Motor neuron (in vitro differentiated cells): ENCODE data around the gene CIBAR2. TPM values are rescaled to one million over a fixed set of nuclear protein-coding genes. Genes with fewer than 3 reads are reported as not detected.

Experiments
- ATAC-seq, 8 experiments: fragments of 200-7000 bp; cut with Tn5 transposase; replicated peaks in 6 of 8; 2 replicates each; pipeline ENCODE4 v1.8.0; 2021; ENCODE audit warnings: mild to moderate bottlenecking in 8 of 8, moderate library complexity in 8 of 8
- H3K27ac ChIP-seq, 2 donors: fragments of 250-450 bp; sonication (Bioruptor Pico); 2 replicates each; pipeline ENCODE4 v1.9.0; 2021; ENCODE audit warnings: antibody characterized with exemption in 2 of 2, mild to moderate bottlenecking in 2 of 2, moderate library complexity in 1 of 2
- H3K4me1 ChIP-seq, 2 donors: fragments of 250-450 bp; sonication (Bioruptor Pico); replicated peaks in 1 of 2; 2 replicates each; pipeline ENCODE4 v1.6.1; 2021; ENCODE audit warnings: antibody characterized with exemption in 2 of 2, mild to moderate bottlenecking in 2 of 2, moderate library complexity in 1 of 2
- H3K4me3 ChIP-seq, 5 donors: fragments of 250-450 bp; sonication (Bioruptor Pico); 2 replicates each; pipeline ENCODE4 v1.9.0; 2021; ENCODE audit warnings: antibody characterized with exemption in 5 of 5, mild to moderate bottlenecking in 5 of 5, moderate library complexity in 4 of 5
- WGBS, 10 experiments: fragments of 450-650 bp; shearing (Covaris generic); methylation state at CpG; one replicate each; pipeline ENCODE4 v1.0.0; 2022; 5-methylcytosine and 5-hydroxymethylcytosine counted together
- in situ Hi-C, 9 experiments: fragments of 400-800 bp; cut with MboI; loops; one replicate each; pipeline ENCODE4 v1.15.0; 2021; ENCODE audit warnings: low sequenced_read_pairs in 9 of 9, low pct_unique_long_range_greater_than_20kb in 2 of 9; ENCODE audit not compliant: unreplicated experiment in 9 of 9
- total RNA-seq, 8 experiments: library from RNA; unstranded; fragments of 300-600 nt; gene quantifications; 2 replicates each; pipeline versions ENCODE4 v1.2.3 to v1.2.4, GENCODE V29; 2022

CIBAR2 gene
- total RNA-seq, 8 experiments from 2014 or later: 0.37 to 19.0 (median 0.98) TPM; not detected in 3

- Histone ChIP-seq H3K4me3 (no peak overlapping the region), H3K4me1 (peaks cover 25 to 28% of the 10 kb centered on the region in 2 donors), H3K27ac (no peak overlapping the region)
- peak in 4 of 8 experiments; percentile 7 to 43 (median 36) for ATAC-seq
- in situ Hi-C loops: no loop called here
- whole genome bisulfite sequencing, 10 experiments: 48 to 100% (median 80%) methylated on average over 1 to 6 of the region's 17 CpGs; no CpG with 5 or more reads in 3 of the 10 experiments
Measured at GRCh38 chr16:85141491-85142128, 29.3 kb upstream of the CIBAR2 start.

GRCh38 chr16:85140455-85141012 lies 28.3 kb upstream of the CIBAR2 start:
- WGBS, 10 experiments: 82 to 100% (median 94%) methylated on average over 1 to 11 of the region's 12 CpGs; no CpG with 5 or more reads in 3 of the 10 experiments

GRCh38 chr16:85139881-85140339 lies 27.6 kb upstream of the CIBAR2 start:
- Histone ChIP-seq H3K4me1 (peaks cover 28% of the 10 kb centered on the region in 2 donors), H3K27ac (no peak overlapping the region), H3K4me3 (no peak overlapping the region)
- in situ Hi-C loops: no loop called here
- WGBS, 10 experiments: 12 to 100% (median 81%) methylated on average over 1 to 7 of the region's 9 CpGs; no CpG with 5 or more reads in 1 of the 10 experiments
- no peak for ATAC-seq

More at GRCh38 chr16:85140455-85141012, 28.3 kb upstream of the CIBAR2 start:
- in situ Hi-C loops: no loop called here
- no peak for ATAC-seq
- Histone ChIP-seq H3K4me3 (no peak overlapping the region), H3K27ac (no peak overlapping the region), H3K4me1 (peaks cover 28% of the 10 kb centered on the region in 2 donors)

GRCh38 chr16:85138825-85139627 lies 26.8 kb upstream of the CIBAR2 start:
- H3K4me3 ChIP-seq: no peak overlapping the region
- peaks cover 28% of the 10 kb centered on the region in 2 donors for H3K4me1 ChIP-seq
- 77 to 100% (median 84%) methylated on average over 2 to 7 of the region's 16 CpGs; no CpG with 5 or more reads in 4 of the 10 experiments for WGBS, 10 experiments
- no peak overlapping the region for H3K27ac ChIP-seq
- in situ Hi-C loops: no loop called here
- ATAC-seq: no peak

GRCh38 chr16:85138073-85138824 lies 26.0 kb upstream of the CIBAR2 start:
- Histone ChIP-seq H3K4me1 (peaks cover 28% of the 10 kb centered on the region in 2 donors), H3K27ac (no peak overlapping the region), H3K4me3 (no peak overlapping the region)
- 39 to 100% (median 75%) methylated on average over 1 to 8 of the region's 12 CpGs for WGBS, 10 experiments
- in situ Hi-C loops: no loop called here
- no peak for ATAC-seq

- peaks cover 23 to 27% of the 10 kb centered on the region in 2 donors for H3K4me1 ChIP-seq
- in situ Hi-C loops: no loop called here
- no peak overlapping the region for H3K4me3 ChIP-seq
- 13 to 100% (median 47%) methylated on average over 1 to 6 of the region's 29 CpGs; no CpG with 5 or more reads in 3 of the 10 experiments for WGBS, 10 experiments
- peak overlapping the region in 1 of 2 donors; percentile 3 for H3K27ac ChIP-seq
- peak; percentile 84 to 97 (median 94) for ATAC-seq
Measured at GRCh38 chr16:85137323-85138072, 25.2 kb upstream of the CIBAR2 start.

- 0 to 97% (median 50%) methylated on average over 1 to 6 of the region's 17 CpGs; no CpG with 5 or more reads in 4 of the 10 experiments for WGBS, 10 experiments
- peak in 6 of 8 experiments; percentile 5 to 63 (median 14) for ATAC-seq
- in situ Hi-C loops: no loop called here
Measured at GRCh38 chr16:85136702-85137322, 24.5 kb upstream of the CIBAR2 start.

GRCh38 chr16:85136213-85136701 lies 24.0 kb upstream of the CIBAR2 start:
- in situ Hi-C loops: no loop called here
- no peak overlapping the region for H3K4me3 ChIP-seq
- H3K27ac ChIP-seq: no peak overlapping the region
- peaks cover 15 to 17% of the 10 kb centered on the region in 2 donors for H3K4me1 ChIP-seq
- ATAC-seq: peak in 2 of 8 experiments; percentile 5 to 10
- WGBS, 10 experiments: 0 to 100% (median 59%) methylated on average over 2 to 10 of the region's 12 CpGs; no CpG with 5 or more reads in 2 of the 10 experiments

More at GRCh38 chr16:85136702-85137322, 24.5 kb upstream of the CIBAR2 start:
- peaks cover 16 to 20% of the 10 kb centered on the region in 2 donors for H3K4me1 ChIP-seq
- H3K4me3 ChIP-seq: no peak overlapping the region
- no peak overlapping the region for H3K27ac ChIP-seq

- Histone ChIP-seq H3K27ac (no peak overlapping the region), H3K4me1 (peaks cover 25 to 26% of the 10 kb centered on the region in 2 donors), H3K4me3 (no peak overlapping the region)
- 0 to 100% (median 88%) methylated on average over 1 to 6 of the region's 14 CpGs; no CpG with 5 or more reads in 6 of the 10 experiments for WGBS, 10 experiments
- no peak for ATAC-seq
- in situ Hi-C loops: no loop called here
Measured at GRCh38 chr16:85134789-85135142, 22.5 kb upstream of the CIBAR2 start.

GRCh38 chr16:85134076-85134788 lies 22.0 kb upstream of the CIBAR2 start:
- no peak for ATAC-seq
- Histone ChIP-seq H3K4me1 (peaks cover 27 to 31% of the 10 kb centered on the region in 2 donors), H3K4me3 (no peak overlapping the region), H3K27ac (no peak overlapping the region)
- 60 to 97% (median 83%) methylated on average over 1 to 15 of the region's 19 CpGs; no CpG with 5 or more reads in 1 of the 10 experiments for WGBS, 10 experiments
- in situ Hi-C loops: no loop called here

GRCh38 chr16:85133290-85133599 lies 21.0 kb upstream of the CIBAR2 start:
- peaks cover 23 to 31% of the 10 kb centered on the region in 2 donors for H3K4me1 ChIP-seq
- no peak overlapping the region for H3K27ac ChIP-seq
- in situ Hi-C loops: no loop called here
- no peak for ATAC-seq
- 100% methylated on average over 1 of the region's 1 CpG; no CpG with 5 or more reads in 9 of the 10 experiments for WGBS, 10 experiments
- H3K4me3 ChIP-seq: no peak overlapping the region
